Kidney epithelial cell (primary cell): Measurements from ENCODE around the gene PPP1R13L. TPM values are rescaled to one million over a fixed set of nuclear protein-coding genes. Genes with fewer than 3 reads are reported as not detected.

Experiments used
- DNase-seq: peaks from one replicate; pipeline ENCODE4 v3.0.0-alpha.2; 2010; ENCODE audit warnings: low read depth
- H3K27me3 ChIP-seq: 2 replicates; pipeline ENCODE4 v1.6.0; 2011; ENCODE audit warnings: low read length; ENCODE audit not compliant: control insufficient read depth, insufficient read depth
- H3K36me3 ChIP-seq: 2 replicates; pipeline ENCODE4 v1.5.1; 2011; ENCODE audit warnings: low read length; ENCODE audit not compliant: control insufficient read depth, insufficient read depth
- H3K4me3 ChIP-seq: 2 replicates; pipeline ENCODE4 v1.5.1; 2011; ENCODE audit warnings: low read depth, mild to moderate bottlenecking, control low read depth, low read length
- CTCF ChIP-seq: IDR thresholded peaks from 2 replicates; pipeline ENCODE4 v1.5.1; 2011; ENCODE audit warnings: mild to moderate bottlenecking, moderate library complexity, low read length, control low read depth, inconsistent platforms; ENCODE audit not compliant: insufficient read depth, poor library complexity, severe bottlenecking
- total RNA-seq: library from RNA; depleted of rRNA; stranded (reverse); fragments of >200 nt; gene quantifications from 2 replicates; pipeline ENCODE4 v1.2.3, GENCODE V29; 2015

Gene PPP1R13L
- total RNA-seq, 1 donor from 2014 or later, result 30.9 TPM

- DNase-seq, result no peak
- peaks cover 22% of the 10 kb centered on the region for H3K27me3 ChIP-seq
- H3K4me3 ChIP-seq, result no peak overlapping the region
- TF ChIP-seq CTCF, result no peak
- H3K36me3 ChIP-seq, result no peaks in the 10 kb centered on the region
Measured at GRCh38 chr19:45347570-45348366, 57.1 kb downstream of the PPP1R13L start.

- TF ChIP-seq CTCF, result no peak
- no peaks in the 10 kb centered on the region for H3K36me3 ChIP-seq
- H3K27me3 ChIP-seq, result peaks cover 25% of the 10 kb centered on the region
- no peak overlapping the region for H3K4me3 ChIP-seq
- no peak for DNase-seq
Measured at GRCh38 chr19:45346449-45346848, 58.4 kb downstream of the PPP1R13L start.

GRCh38 chr19:45345506-45345860 is 59.4 kb downstream of the PPP1R13L start:
- peaks cover 34% of the 10 kb centered on the region for H3K27me3 ChIP-seq
- H3K4me3 ChIP-seq, result no peak overlapping the region
- DNase-seq, result no peak
- TF ChIP-seq CTCF, result no peak
- no peaks in the 10 kb centered on the region for H3K36me3 ChIP-seq

- Histone ChIP-seq H3K27me3 (peaks cover 37% of the 10 kb centered on the region), H3K4me3 (no peak overlapping the region), H3K36me3 (no peaks in the 10 kb centered on the region)
- no peak for TF ChIP-seq CTCF
- DNase-seq, result no peak
Measured at GRCh38 chr19:45344621-45345505, 60.0 kb downstream of the PPP1R13L start.

- no peak for DNase-seq
- Histone ChIP-seq H3K4me3 (no peak overlapping the region), H3K27me3 (peaks cover 34% of the 10 kb centered on the region), H3K36me3 (no peaks in the 10 kb centered on the region)
- TF ChIP-seq CTCF, result no peak
Measured at GRCh38 chr19:45342911-45343310, 62.0 kb downstream of the PPP1R13L start.
